HCT116 (cell line): ENCODE data around the gene CACNA2D2. TPM values are rescaled to one million over a fixed set of nuclear protein-coding genes. Genes with fewer than 3 reads are reported as not detected.
A peak's percentile ranks its signal among the peaks of the same experiment; 100 is the strongest.

Source experiments
- ATAC-seq: fragments of 200-7000 bp; cut with Tn5 transposase; 2 replicates; pipeline ENCODE4 v1.9.1; 2020; ENCODE audit warnings: mild to moderate bottlenecking, moderate library complexity
- BruUV-seq: library from RNA; stranded (reverse); fragments of 400-500 nt; replicated peaks from 2 replicates; lab custom pipeline; 2021; lab: Mats Ljungman, UMichigan
- CTCF ChIA-PET: fragments of 300-600 bp; sonication (Branson Sonifier 250); formaldehyde crosslinking; loops from one replicate; lab custom pipeline; 2021; ENCODE audit warnings: antibody characterized with exemption; lab: Charles Lee
- POLR2A ChIA-PET: fragments of 300-600, 350-600 bp; sonication (Branson Sonifier 250); formaldehyde crosslinking; loops from one replicate; lab custom pipeline; 2021; ENCODE audit warnings: antibody characterized with exemption; lab: Charles Lee
- RAD21 ChIA-PET, 2 experiments: fragments of 300-600 bp; sonication (Branson Sonifier 250); formaldehyde crosslinking; loops; one replicate each; lab custom pipeline; 2023; ENCODE audit warnings: low total read pairs in 2 of 2; ENCODE audit not compliant: uncharacterized antibody in 2 of 2, unreplicated experiment in 2 of 2, low non-redundant PET in 1 of 2; lab: Charles Lee
- DNase-seq: peaks from one replicate; pipeline ENCODE4 v3.0.0-alpha.2; 2010; ENCODE audit warnings: low read depth, low spot score
- H2AFZ ChIP-seq: fragments of 200-600 bp; shearing (Covaris generic), sonication (generic); 2 replicates; pipeline ENCODE4 v1.6.1; 2017; ENCODE audit warnings: low read depth, mixed run types, mixed read lengths, antibody characterized with exemption, low read length; ENCODE audit not compliant: poor library complexity, severe bottlenecking
- H3K27ac ChIP-seq: 2 replicates; pipeline ENCODE4 v1.5.1; 2012; ENCODE audit warnings: low read depth, low read length
- H3K27me3 ChIP-seq: fragments of 200-600 bp; sonication (generic); 2 replicates; pipeline ENCODE4 v1.6.1; 2016; ENCODE audit warnings: mixed run types, low read length, mixed read lengths; ENCODE audit not compliant: insufficient read depth
- H3K36me3 ChIP-seq, 2 experiments: fragments of 200-500 bp in 1 of 2; fragments of 200-600 bp in 1 of 2; sonication (Bioruptor generic) in 1 of 2; sonication (generic) in 1 of 2; 2 replicates each; pipeline versions ENCODE4 v1.5.1 to v1.6.1; 2014 to 2016; ENCODE audit warnings: low read length in 2 of 2, inconsistent platforms in 1 of 2, mixed read lengths in 1 of 2, mixed run types in 1 of 2; ENCODE audit not compliant: insufficient read depth in 2 of 2, control insufficient read depth in 1 of 2
- H3K4me1 ChIP-seq, 2 experiments: fragments of 200-600 bp in 1 of 2; sonication (generic) in 1 of 2; 2 replicates each; pipeline versions ENCODE4 v1.5.1 to v1.6.1; 2012 to 2017; ENCODE audit warnings: low read length in 2 of 2, inconsistent platforms in 1 of 2, mild to moderate bottlenecking in 1 of 2, mixed read lengths in 1 of 2, mixed run types in 1 of 2, moderate library complexity in 1 of 2; ENCODE audit not compliant: insufficient read depth in 2 of 2, control insufficient read depth in 1 of 2
- H3K4me2 ChIP-seq: fragments of 200-600 bp; sonication (generic); 2 replicates; pipeline ENCODE4 v1.6.1; 2017; ENCODE audit warnings: mixed run types, low read length, mixed read lengths
- H3K4me3 ChIP-seq, 2 experiments: fragments of 200-600 bp in 1 of 2; sonication (generic) in 1 of 2; replicated peaks in 1 of 2; 2 replicates each; pipeline ENCODE4 v1.5.1; 2011 to 2016; ENCODE audit warnings: low read length in 2 of 2, control low read depth in 1 of 2, low read depth in 1 of 2, mild to moderate bottlenecking in 1 of 2, mixed read lengths in 1 of 2, mixed run types in 1 of 2
- H3K79me2 ChIP-seq: fragments of 200-600 bp; sonication (generic); 2 replicates; pipeline ENCODE4 v1.6.1; 2017; ENCODE audit warnings: mild to moderate bottlenecking, mixed run types, low read length, moderate library complexity, mixed read lengths; ENCODE audit not compliant: insufficient read depth
- H3K9ac ChIP-seq: fragments of 200-600 bp; sonication (generic); 2 replicates; pipeline ENCODE4 v1.6.1; 2016; ENCODE audit warnings: low read length, mixed read lengths
- H3K9me2 ChIP-seq: fragments of 200-600 bp; sonication (generic), shearing (Covaris generic); 2 replicates; pipeline ENCODE4 v1.6.1; 2017; ENCODE audit warnings: mixed run types, mild to moderate bottlenecking, moderate library complexity; ENCODE audit not compliant: insufficient read depth
- H3K9me3 ChIP-seq, 2 experiments: fragments of 200-500 bp in 1 of 2; fragments of 200-600 bp in 1 of 2; sonication (Bioruptor generic) in 1 of 2; sonication (generic) in 1 of 2; 2 replicates each; pipeline ENCODE4 v1.6.1; 2014 to 2017; ENCODE audit warnings: low read length in 2 of 2, mixed read lengths in 2 of 2, inconsistent platforms in 1 of 2, low read depth in 1 of 2, mild to moderate bottlenecking in 1 of 2, mixed run types in 1 of 2, moderate library complexity in 1 of 2; ENCODE audit not compliant: control insufficient read depth in 1 of 2, insufficient read depth in 1 of 2
- H4K20me1 ChIP-seq: fragments of 200-600 bp; sonication (generic), shearing (Covaris generic); 2 replicates; pipeline ENCODE4 v1.6.1; 2017; ENCODE audit warnings: mixed run types, mild to moderate bottlenecking, moderate library complexity; ENCODE audit not compliant: insufficient read depth
- CBX3 ChIP-seq: IDR thresholded peaks from 2 replicates; pipeline ENCODE4 v1.6.1; 2012; ENCODE audit warnings: low read depth
- CEBPB ChIP-seq: IDR thresholded peaks from 2 replicates; pipeline ENCODE4 v1.6.1; 2012; ENCODE audit warnings: low read depth
- EGR1 ChIP-seq: IDR thresholded peaks from 2 replicates; pipeline ENCODE4 v1.6.1; 2012; ENCODE audit warnings: low read depth
- ELF1 ChIP-seq: IDR thresholded peaks from 2 replicates; pipeline ENCODE4 v1.6.1; 2012; ENCODE audit warnings: low read depth, borderline replicate concordance
- EZH2 ChIP-seq: fragments of 200-600 bp; sonication (generic); IDR thresholded peaks from 2 replicates; pipeline ENCODE4 v1.6.1; 2017; ENCODE audit warnings: antibody characterized with exemption, mixed run types
- EZH2phosphoT487 ChIP-seq: fragments of 200-600 bp; IDR thresholded peaks from 2 replicates; pipeline ENCODE4 v1.6.1; 2018; ENCODE audit warnings: antibody characterized with exemption, borderline replicate concordance
- JUND ChIP-seq: IDR thresholded peaks from 2 replicates; pipeline ENCODE4 v1.6.1; 2012
- MAX ChIP-seq: IDR thresholded peaks from 2 replicates; pipeline ENCODE4 v1.6.1; 2012
- POLR2A ChIP-seq: IDR thresholded peaks from 2 replicates; pipeline ENCODE4 v1.7.0; 2011; ENCODE audit warnings: borderline replicate concordance; ENCODE audit not compliant: insufficient read depth, insufficient read length; ENCODE audit errors: extremely low read depth
- POLR2AphosphoS5 ChIP-seq: IDR thresholded peaks from 2 replicates; pipeline ENCODE4 v1.6.1; 2011; ENCODE audit warnings: mild to moderate bottlenecking, low read depth, low read length, moderate library complexity
- RAD21 ChIP-seq: IDR thresholded peaks from 2 replicates; pipeline ENCODE4 v1.6.1; 2012; ENCODE audit warnings: low read depth, mild to moderate bottlenecking
- REST ChIP-seq: IDR thresholded peaks from 2 replicates; pipeline ENCODE4 v1.6.1; 2012; ENCODE audit warnings: low read depth
- SIN3A ChIP-seq: IDR thresholded peaks from 2 replicates; pipeline ENCODE4 v1.6.1; 2012; ENCODE audit warnings: low read depth
- SP1 ChIP-seq: IDR thresholded peaks from 2 replicates; pipeline ENCODE4 v1.6.1; 2012; ENCODE audit warnings: low read depth
- SRF ChIP-seq: IDR thresholded peaks from 2 replicates; pipeline ENCODE4 v1.6.1; 2012; ENCODE audit warnings: low read depth
- TCF7L2 ChIP-seq: IDR thresholded peaks from 2 replicates; pipeline ENCODE4 v1.7.0; 2011; ENCODE audit warnings: borderline replicate concordance, inconsistent platforms; ENCODE audit not compliant: insufficient read depth, insufficient read length; ENCODE audit errors: extremely low read depth
- ZBTB33 ChIP-seq: IDR thresholded peaks from 2 replicates; pipeline ENCODE4 v1.6.1; 2011; ENCODE audit warnings: mild to moderate bottlenecking, low read length, moderate library complexity; ENCODE audit not compliant: insufficient replicate concordance; ENCODE audit errors: extremely low read depth
- ZFX ChIP-seq: fragments of 450-650 bp; IDR thresholded peaks from 2 replicates; pipeline ENCODE4 v1.6.1; 2017
- ZNF274 ChIP-seq: fragments of 200-500 bp; sonication (Bioruptor generic); IDR thresholded peaks from 2 replicates; pipeline ENCODE4 v1.6.1; 2014; ENCODE audit warnings: mild to moderate bottlenecking, low read depth, low read length, inconsistent platforms
- intact Hi-C: fragments of 100-400 bp; cut with micrococcal nuclease; formaldehyde crosslinking; loops from 2 replicates; pipeline ENCODE4 v1.10.0; 2022
- total RNA-seq: library from RNA; stranded (reverse); gene quantifications from one replicate; pipeline ENCODE4 v1.2.1, GENCODE V29; 2021; ENCODE audit not compliant: unreplicated experiment

Gene CACNA2D2
- total RNA-seq, 1 experiment from 2014 or later: 10.2 TPM

- Histone ChIP-seq H4K20me1 (no peaks in the 10 kb centered on the region), H2AFZ (no peak overlapping the region), H3K4me3 (no peak overlapping the region), H3K27me3 (no peaks in the 10 kb centered on the region), H3K36me3 (no peaks in the 10 kb centered on the region), H3K9me3 (no peaks in the 10 kb centered on the region), H3K27ac (no peak overlapping the region), H3K9ac (no peak overlapping the region), H3K4me1 (no peaks in the 10 kb centered on the region), H3K9me2 (no peaks in the 10 kb centered on the region), H3K79me2 (no peaks in the 10 kb centered on the region), H3K4me2 (no peak overlapping the region)
- CTCF ChIA-PET: interaction anchor here (1.5 to 2.3 kb wide), 2 partner anchors 114 to 181 kb away, joined by 3 to 6 read pairs; no protein-coding TSS in a partner anchor
- POLR2A ChIA-PET: no interaction called here
- RAD21 ChIA-PET: no interaction called here
- BruUV-seq: no TSS peak
- intact Hi-C loops: loop anchor here (1.0 kb wide), 3 partner anchors 107 to 179 kb away; no protein-coding TSS in a partner anchor
- no peak for DNase-seq
- peak; percentile 33 for ATAC-seq
- TF ChIP-seq POLR2AphosphoS5: no peak
- no peak for TF ChIP-seq RAD21
- TF ChIP-seq EZH2phosphoT487: no peak
- no peak for TF ChIP-seq CEBPB
- TF ChIP-seq ELF1: no peak
- TF ChIP-seq POLR2A: no peak
- no peak for TF ChIP-seq SRF
- TF ChIP-seq EGR1: no peak
- no peak for TF ChIP-seq TCF7L2
- no peak for TF ChIP-seq CBX3
- TF ChIP-seq JUND: no peak
- no peak for TF ChIP-seq EZH2
- no peak for TF ChIP-seq SP1
- TF ChIP-seq ZNF274: no peak
- no peak for TF ChIP-seq ZBTB33
- no peak for TF ChIP-seq ZFX
- TF ChIP-seq SIN3A: no peak
- TF ChIP-seq REST: no peak
- no peak for TF ChIP-seq MAX
Measured at GRCh38 chr3:50435371-50436113, 67.9 kb downstream of the CACNA2D2 start.
